ENCODE measurements around the gene OR4D6.
"Not testable (repeated sequence)": the region's sequence is repeated elsewhere in the genome, so short reads cannot be mapped to it uniquely, and the experiment has no call there.

The OR4D6 gene

GRCh38 chr11:59437770-59438169 is 19.0 kb upstream of the OR4D6 start:
- Histone ChIP-seq H3K4me1 (ENCODE audit: control insufficient read depth, low read depth, low read length) (no peaks in the 10 kb centered on the region), H4K5ac (ENCODE audit: low read length) (no peak overlapping the region), H3K18ac (ENCODE audit: low read length) (no peak overlapping the region), H2AK5ac (ENCODE audit: low read length) (no peak overlapping the region), H2BK120ac (ENCODE audit: low read depth, low read length) (no peak overlapping the region), H2BK15ac (replicated peaks; ENCODE audit: low read depth) (no peak overlapping the region), H2BK5ac (ENCODE audit: low read length) (no peak overlapping the region), H3K23ac (ENCODE audit: low read length) (no peak overlapping the region), H3K4ac (ENCODE audit: low read depth, low read length) (no peak overlapping the region), H4K8ac (ENCODE audit: low read depth, low read length) (no peak overlapping the region), H3K27me3 (ENCODE audit: insufficient read depth, low read length, poor library complexity) (no peaks in the 10 kb centered on the region), H3K56ac (ENCODE audit: low read length) (no peak overlapping the region), H3K79me2 (ENCODE audit: control insufficient read depth, insufficient read depth, low read length) (no peaks in the 10 kb centered on the region), H3K9ac (ENCODE audit: low read length) (no peak overlapping the region), H3K27ac (ENCODE audit: low read depth, low read length) (no peak overlapping the region), H3K4me2 (ENCODE audit: low read length) (no peak overlapping the region), H3K79me1 (ENCODE audit: low read length) (no peaks in the 10 kb centered on the region), H3K4me3 (ENCODE audit: low read length) (no peak overlapping the region), H3K36me3 (ENCODE audit: control insufficient read depth, insufficient read depth, low read length) (no peaks in the 10 kb centered on the region)
- WGBS (ENCODE audit: extremely low coverage, insufficient coverage, low lambda C conversion rate): no CpG with 5 or more reads among the region's 7 CpGs
- DNase-seq: peak; percentile 16

- not testable (repeated sequence) for H3K27me3 ChIP-seq (ENCODE audit: insufficient read depth, low read length, poor library complexity); H2BK5ac ChIP-seq (ENCODE audit: low read length); H3K79me2 ChIP-seq (ENCODE audit: control insufficient read depth, insufficient read depth, low read length); H4K8ac ChIP-seq (ENCODE audit: low read depth, low read length); H3K4me2 ChIP-seq (ENCODE audit: low read length); H4K5ac ChIP-seq (ENCODE audit: low read length); H2BK120ac ChIP-seq (ENCODE audit: low read depth, low read length); H3K27ac ChIP-seq (ENCODE audit: low read depth, low read length); H2BK15ac ChIP-seq (replicated peaks; ENCODE audit: low read depth); H3K56ac ChIP-seq (ENCODE audit: low read length); H3K36me3 ChIP-seq (ENCODE audit: control insufficient read depth, insufficient read depth, low read length); H3K18ac ChIP-seq (ENCODE audit: low read length); H3K4ac ChIP-seq (ENCODE audit: low read depth, low read length); H3K4me3 ChIP-seq (ENCODE audit: low read length); H3K79me1 ChIP-seq (ENCODE audit: low read length); H3K9ac ChIP-seq (ENCODE audit: low read length); H3K4me1 ChIP-seq (ENCODE audit: control insufficient read depth, low read depth, low read length); DNase-seq; H2AK5ac ChIP-seq (ENCODE audit: low read length); H3K23ac ChIP-seq (ENCODE audit: low read length)
- WGBS (ENCODE audit: extremely low coverage, insufficient coverage, low lambda C conversion rate): no CpG with 5 or more reads among the region's 1 CpG
Measured at GRCh38 chr11:59445624-59446023, 11.1 kb upstream of the OR4D6 start.

GRCh38 chr11:59448484-59448883 is 8.3 kb upstream of the OR4D6 start:
- Histone ChIP-seq H3K79me1 (ENCODE audit: low read length) (no peaks in the 10 kb centered on the region), H3K4me2 (ENCODE audit: low read length) (no peak overlapping the region), H3K18ac (ENCODE audit: low read length) (no peak overlapping the region), H4K8ac (ENCODE audit: low read depth, low read length) (no peak overlapping the region), H3K27ac (ENCODE audit: low read depth, low read length) (no peak overlapping the region), H2BK120ac (ENCODE audit: low read depth, low read length) (no peak overlapping the region), H3K36me3 (ENCODE audit: control insufficient read depth, insufficient read depth, low read length) (no peaks in the 10 kb centered on the region), H2AK5ac (ENCODE audit: low read length) (no peak overlapping the region), H3K4me1 (ENCODE audit: control insufficient read depth, low read depth, low read length) (no peaks in the 10 kb centered on the region), H3K4ac (ENCODE audit: low read depth, low read length) (no peak overlapping the region), H3K9ac (ENCODE audit: low read length) (no peak overlapping the region), H2BK5ac (ENCODE audit: low read length) (no peak overlapping the region), H3K79me2 (ENCODE audit: control insufficient read depth, insufficient read depth, low read length) (no peaks in the 10 kb centered on the region), H2BK15ac (replicated peaks; ENCODE audit: low read depth) (no peak overlapping the region), H3K4me3 (ENCODE audit: low read length) (no peak overlapping the region), H3K23ac (ENCODE audit: low read length) (no peak overlapping the region), H3K56ac (ENCODE audit: low read length) (no peak overlapping the region), H3K27me3 (ENCODE audit: insufficient read depth, low read length, poor library complexity) (no peaks in the 10 kb centered on the region), H4K5ac (ENCODE audit: low read length) (no peak overlapping the region)
- no CpG with 5 or more reads among the region's 2 CpGs for WGBS (ENCODE audit: extremely low coverage, insufficient coverage, low lambda C conversion rate)
- no peak for DNase-seq

GRCh38 chr11:59459916-59460315 is 3.2 kb downstream of the OR4D6 start:
- no peak for DNase-seq
- no peak overlapping the region for H3K4ac ChIP-seq (ENCODE audit: low read depth, low read length)
- H2BK5ac ChIP-seq (ENCODE audit: low read length): no peak overlapping the region
- H3K4me3 ChIP-seq (ENCODE audit: low read length): no peak overlapping the region
- no peaks in the 10 kb centered on the region for H3K4me1 ChIP-seq (ENCODE audit: control insufficient read depth, low read depth, low read length)
- no CpG with 5 or more reads among the region's 3 CpGs for WGBS (ENCODE audit: extremely low coverage, insufficient coverage, low lambda C conversion rate)
- no peaks in the 10 kb centered on the region for H3K79me2 ChIP-seq (ENCODE audit: control insufficient read depth, insufficient read depth, low read length)
- H3K27me3 ChIP-seq (ENCODE audit: insufficient read depth, low read length, poor library complexity): no peaks in the 10 kb centered on the region
- no peak overlapping the region for H2AK5ac ChIP-seq (ENCODE audit: low read length)
- no peak overlapping the region for H3K9ac ChIP-seq (ENCODE audit: low read length)
- no peak overlapping the region for H2BK15ac ChIP-seq (replicated peaks; ENCODE audit: low read depth)
- H4K8ac ChIP-seq (ENCODE audit: low read depth, low read length): no peak overlapping the region
- H2BK120ac ChIP-seq (ENCODE audit: low read depth, low read length): no peak overlapping the region
- no peak overlapping the region for H3K27ac ChIP-seq (ENCODE audit: low read depth, low read length)
- H3K79me1 ChIP-seq (ENCODE audit: low read length): no peaks in the 10 kb centered on the region
- no peak overlapping the region for H3K23ac ChIP-seq (ENCODE audit: low read length)
- H3K18ac ChIP-seq (ENCODE audit: low read length): no peak overlapping the region
- no peaks in the 10 kb centered on the region for H3K36me3 ChIP-seq (ENCODE audit: control insufficient read depth, insufficient read depth, low read length)
- H3K56ac ChIP-seq (ENCODE audit: low read length): no peak overlapping the region
- H3K4me2 ChIP-seq (ENCODE audit: low read length): no peak overlapping the region
- no peak overlapping the region for H4K5ac ChIP-seq (ENCODE audit: low read length)

GRCh38 chr11:59463190-59463641 is 6.5 kb downstream of the OR4D6 start:
- H3K27me3 ChIP-seq (ENCODE audit: insufficient read depth, low read length, poor library complexity): no peaks in the 10 kb centered on the region
- no peak overlapping the region for H4K5ac ChIP-seq (ENCODE audit: low read length)
- H2BK5ac ChIP-seq (ENCODE audit: low read length): no peak overlapping the region
- H3K4me1 ChIP-seq (ENCODE audit: control insufficient read depth, low read depth, low read length): no peaks in the 10 kb centered on the region
- H3K56ac ChIP-seq (ENCODE audit: low read length): no peak overlapping the region
- no peak overlapping the region for H3K27ac ChIP-seq (ENCODE audit: low read depth, low read length)
- H3K79me2 ChIP-seq (ENCODE audit: control insufficient read depth, insufficient read depth, low read length): no peaks in the 10 kb centered on the region
- peak; percentile 21 for DNase-seq
- no peak overlapping the region for H2AK5ac ChIP-seq (ENCODE audit: low read length)
- H3K36me3 ChIP-seq (ENCODE audit: control insufficient read depth, insufficient read depth, low read length): no peaks in the 10 kb centered on the region
- no peak overlapping the region for H3K9ac ChIP-seq (ENCODE audit: low read length)
- WGBS (ENCODE audit: extremely low coverage, insufficient coverage, low lambda C conversion rate): no CpG with 5 or more reads among the region's 5 CpGs
- no peak overlapping the region for H3K18ac ChIP-seq (ENCODE audit: low read length)
- H2BK15ac ChIP-seq (replicated peaks; ENCODE audit: low read depth): no peak overlapping the region
- no peak overlapping the region for H3K4me2 ChIP-seq (ENCODE audit: low read length)
- H3K4ac ChIP-seq (ENCODE audit: low read depth, low read length): no peak overlapping the region
- no peaks in the 10 kb centered on the region for H3K79me1 ChIP-seq (ENCODE audit: low read length)
- H3K4me3 ChIP-seq (ENCODE audit: low read length): no peak overlapping the region
- H4K8ac ChIP-seq (ENCODE audit: low read depth, low read length): no peak overlapping the region
- H2BK120ac ChIP-seq (ENCODE audit: low read depth, low read length): no peak overlapping the region
- no peak overlapping the region for H3K23ac ChIP-seq (ENCODE audit: low read length)

GRCh38 chr11:59473015-59473414 is 16.3 kb downstream of the OR4D6 start, which contains the start of gene OR4D10:
OR4D10 (plus strand) TSS chr11:59473315; CDS start chr11:59477430, 4,115 bp downstream.
- no peak within 1 kb of the TSS for H2BK120ac ChIP-seq (ENCODE audit: low read depth, low read length)
- no peak within 1 kb of the TSS for H3K4me2 ChIP-seq (ENCODE audit: low read length)
- no peak within 1 kb of the TSS for H4K5ac ChIP-seq (ENCODE audit: low read length)
- no peak within 1 kb of the TSS for H3K4me3 ChIP-seq (ENCODE audit: low read length)
- no peaks in the 10 kb centered on the region for H3K79me2 ChIP-seq (ENCODE audit: control insufficient read depth, insufficient read depth, low read length)
- H3K56ac ChIP-seq (ENCODE audit: low read length): no peak within 1 kb of the TSS
- DNase-seq: no peak
- no peak within 1 kb of the TSS for H3K9ac ChIP-seq (ENCODE audit: low read length)
- no peaks in the 10 kb centered on the region for H3K27me3 ChIP-seq (ENCODE audit: insufficient read depth, low read length, poor library complexity)
- no peaks in the 10 kb centered on the region for H3K36me3 ChIP-seq (ENCODE audit: control insufficient read depth, insufficient read depth, low read length)
- no peak within 1 kb of the TSS for H2AK5ac ChIP-seq (ENCODE audit: low read length)
- no peak within 1 kb of the TSS for H2BK15ac ChIP-seq (replicated peaks; ENCODE audit: low read depth)
- H2BK5ac ChIP-seq (ENCODE audit: low read length): no peak within 1 kb of the TSS
- no peak within 1 kb of the TSS for H3K18ac ChIP-seq (ENCODE audit: low read length)
- no peak within 1 kb of the TSS for H4K8ac ChIP-seq (ENCODE audit: low read depth, low read length)
- H3K4me1 ChIP-seq (ENCODE audit: control insufficient read depth, low read depth, low read length): no peaks in the 10 kb centered on the region
- H3K79me1 ChIP-seq (ENCODE audit: low read length): no peaks in the 10 kb centered on the region
- no peak within 1 kb of the TSS for H3K27ac ChIP-seq (ENCODE audit: low read depth, low read length)
- no peak within 1 kb of the TSS for H3K23ac ChIP-seq (ENCODE audit: low read length)
- H3K4ac ChIP-seq (ENCODE audit: low read depth, low read length): no peak within 1 kb of the TSS
